Fibroblast of mammary gland (primary cell): Measurements from ENCODE around the gene RTN4.
A peak's percentile ranks its signal among the peaks of the same experiment; 100 is the strongest.

Source experiments
- DNase-seq: peaks from one replicate; pipeline ENCODE4 v3.0.0-alpha.2; 2010; ENCODE audit warnings: low read depth
- H3K4me3 ChIP-seq: 2 replicates; pipeline ENCODE4 v1.5.1; 2011; ENCODE audit warnings: low read depth, mild to moderate bottlenecking, low read length, moderate library complexity; ENCODE audit not compliant: control insufficient read depth
- TF ChIP-seq, protein P1 (sequence below): conservative IDR thresholded peaks from 2 replicates; pipeline ENCODE4 v1.5.1; 2011; ENCODE audit warnings: low read depth, low read length, inconsistent platforms; ENCODE audit not compliant: control insufficient read depth, insufficient read depth

The RTN4 gene, protein sequence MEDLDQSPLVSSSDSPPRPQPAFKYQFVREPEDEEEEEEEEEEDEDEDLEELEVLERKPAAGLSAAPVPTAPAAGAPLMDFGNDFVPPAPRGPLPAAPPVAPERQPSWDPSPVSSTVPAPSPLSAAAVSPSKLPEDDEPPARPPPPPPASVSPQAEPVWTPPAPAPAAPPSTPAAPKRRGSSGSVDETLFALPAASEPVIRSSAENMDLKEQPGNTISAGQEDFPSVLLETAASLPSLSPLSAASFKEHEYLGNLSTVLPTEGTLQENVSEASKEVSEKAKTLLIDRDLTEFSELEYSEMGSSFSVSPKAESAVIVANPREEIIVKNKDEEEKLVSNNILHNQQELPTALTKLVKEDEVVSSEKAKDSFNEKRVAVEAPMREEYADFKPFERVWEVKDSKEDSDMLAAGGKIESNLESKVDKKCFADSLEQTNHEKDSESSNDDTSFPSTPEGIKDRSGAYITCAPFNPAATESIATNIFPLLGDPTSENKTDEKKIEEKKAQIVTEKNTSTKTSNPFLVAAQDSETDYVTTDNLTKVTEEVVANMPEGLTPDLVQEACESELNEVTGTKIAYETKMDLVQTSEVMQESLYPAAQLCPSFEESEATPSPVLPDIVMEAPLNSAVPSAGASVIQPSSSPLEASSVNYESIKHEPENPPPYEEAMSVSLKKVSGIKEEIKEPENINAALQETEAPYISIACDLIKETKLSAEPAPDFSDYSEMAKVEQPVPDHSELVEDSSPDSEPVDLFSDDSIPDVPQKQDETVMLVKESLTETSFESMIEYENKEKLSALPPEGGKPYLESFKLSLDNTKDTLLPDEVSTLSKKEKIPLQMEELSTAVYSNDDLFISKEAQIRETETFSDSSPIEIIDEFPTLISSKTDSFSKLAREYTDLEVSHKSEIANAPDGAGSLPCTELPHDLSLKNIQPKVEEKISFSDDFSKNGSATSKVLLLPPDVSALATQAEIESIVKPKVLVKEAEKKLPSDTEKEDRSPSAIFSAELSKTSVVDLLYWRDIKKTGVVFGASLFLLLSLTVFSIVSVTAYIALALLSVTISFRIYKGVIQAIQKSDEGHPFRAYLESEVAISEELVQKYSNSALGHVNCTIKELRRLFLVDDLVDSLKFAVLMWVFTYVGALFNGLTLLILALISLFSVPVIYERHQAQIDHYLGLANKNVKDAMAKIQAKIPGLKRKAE

DNA sequence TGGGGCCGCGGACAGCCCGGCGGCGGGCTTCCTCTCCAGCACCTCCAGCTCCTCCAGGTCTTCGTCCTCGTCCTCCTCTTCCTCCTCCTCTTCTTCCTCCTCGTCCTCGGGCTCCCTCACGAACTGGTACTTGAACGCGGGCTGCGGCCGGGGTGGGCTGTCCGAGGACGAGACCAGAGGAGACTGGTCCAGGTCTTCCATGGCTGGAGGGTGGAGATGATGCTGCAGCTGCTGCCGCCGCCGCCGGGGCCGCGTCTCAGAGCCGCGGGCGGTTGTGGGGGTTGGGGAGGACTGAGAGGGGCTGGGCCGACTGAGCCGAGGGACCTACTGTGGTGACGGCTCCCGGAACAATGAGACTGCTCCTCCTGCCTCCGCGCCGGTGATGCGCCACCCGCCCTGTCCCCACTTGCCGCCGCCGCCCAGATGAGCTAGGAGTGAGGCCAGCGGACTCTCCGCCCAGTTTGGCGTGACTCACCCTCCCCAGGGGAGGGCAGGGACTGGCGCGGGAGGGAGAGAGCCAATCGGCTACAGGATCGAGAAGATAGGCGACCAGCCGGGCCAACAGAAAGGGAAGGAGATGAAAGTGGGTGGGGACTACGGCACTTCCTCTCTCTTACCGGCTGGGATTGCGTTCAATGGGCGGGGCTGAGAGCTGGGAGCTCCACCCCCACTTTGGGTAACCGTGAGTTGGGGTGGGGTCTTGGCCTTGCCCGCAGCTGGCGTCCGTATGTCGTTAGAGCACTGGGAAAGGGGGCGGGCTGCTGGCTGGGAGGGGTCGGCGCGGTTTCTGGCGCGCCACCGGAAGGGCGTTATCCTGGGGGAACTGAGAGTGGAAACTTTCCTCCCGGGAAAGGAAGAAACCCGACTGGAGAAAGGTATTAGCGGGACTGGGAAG is at the start of gene RTN4:
Gene RTN4 (minus strand): TSS at position 352 of the 895 bp plus-strand sequence. CDS start 151 bp downstream, at position 201.
- peak; percentile 99 for DNase-seq
- H3K4me3 ChIP-seq = peak within 1 kb of the TSS; percentile 95
- TF ChIP-seq, protein P1, sequence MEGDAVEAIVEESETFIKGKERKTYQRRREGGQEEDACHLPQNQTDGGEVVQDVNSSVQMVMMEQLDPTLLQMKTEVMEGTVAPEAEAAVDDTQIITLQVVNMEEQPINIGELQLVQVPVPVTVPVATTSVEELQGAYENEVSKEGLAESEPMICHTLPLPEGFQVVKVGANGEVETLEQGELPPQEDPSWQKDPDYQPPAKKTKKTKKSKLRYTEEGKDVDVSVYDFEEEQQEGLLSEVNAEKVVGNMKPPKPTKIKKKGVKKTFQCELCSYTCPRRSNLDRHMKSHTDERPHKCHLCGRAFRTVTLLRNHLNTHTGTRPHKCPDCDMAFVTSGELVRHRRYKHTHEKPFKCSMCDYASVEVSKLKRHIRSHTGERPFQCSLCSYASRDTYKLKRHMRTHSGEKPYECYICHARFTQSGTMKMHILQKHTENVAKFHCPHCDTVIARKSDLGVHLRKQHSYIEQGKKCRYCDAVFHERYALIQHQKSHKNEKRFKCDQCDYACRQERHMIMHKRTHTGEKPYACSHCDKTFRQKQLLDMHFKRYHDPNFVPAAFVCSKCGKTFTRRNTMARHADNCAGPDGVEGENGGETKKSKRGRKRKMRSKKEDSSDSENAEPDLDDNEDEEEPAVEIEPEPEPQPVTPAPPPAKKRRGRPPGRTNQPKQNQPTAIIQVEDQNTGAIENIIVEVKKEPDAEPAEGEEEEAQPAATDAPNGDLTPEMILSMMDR = no peak

DNA sequence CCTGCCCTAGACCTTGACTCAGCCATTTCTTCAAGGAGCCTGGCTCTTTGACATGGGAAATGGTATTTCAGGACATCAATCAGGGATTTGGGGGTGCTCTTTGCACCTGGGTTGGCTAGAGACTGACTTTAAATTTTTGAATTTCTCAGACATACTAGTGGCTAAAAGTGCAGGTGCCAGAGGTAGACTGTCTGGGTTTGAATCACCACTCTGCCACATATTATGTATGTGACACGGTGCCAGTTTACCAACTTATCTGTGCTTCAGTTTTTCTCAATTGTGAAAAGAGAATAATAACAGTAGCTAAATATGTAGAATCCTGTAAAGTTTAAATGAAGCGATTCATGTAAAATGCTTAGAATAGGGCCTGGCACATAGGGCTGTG is 49.2 kb upstream of the RTN4 start:
- TF ChIP-seq, protein P1 = no peak
- DNase-seq = no peak
- no peak overlapping the region for H3K4me3 ChIP-seq

DNA sequence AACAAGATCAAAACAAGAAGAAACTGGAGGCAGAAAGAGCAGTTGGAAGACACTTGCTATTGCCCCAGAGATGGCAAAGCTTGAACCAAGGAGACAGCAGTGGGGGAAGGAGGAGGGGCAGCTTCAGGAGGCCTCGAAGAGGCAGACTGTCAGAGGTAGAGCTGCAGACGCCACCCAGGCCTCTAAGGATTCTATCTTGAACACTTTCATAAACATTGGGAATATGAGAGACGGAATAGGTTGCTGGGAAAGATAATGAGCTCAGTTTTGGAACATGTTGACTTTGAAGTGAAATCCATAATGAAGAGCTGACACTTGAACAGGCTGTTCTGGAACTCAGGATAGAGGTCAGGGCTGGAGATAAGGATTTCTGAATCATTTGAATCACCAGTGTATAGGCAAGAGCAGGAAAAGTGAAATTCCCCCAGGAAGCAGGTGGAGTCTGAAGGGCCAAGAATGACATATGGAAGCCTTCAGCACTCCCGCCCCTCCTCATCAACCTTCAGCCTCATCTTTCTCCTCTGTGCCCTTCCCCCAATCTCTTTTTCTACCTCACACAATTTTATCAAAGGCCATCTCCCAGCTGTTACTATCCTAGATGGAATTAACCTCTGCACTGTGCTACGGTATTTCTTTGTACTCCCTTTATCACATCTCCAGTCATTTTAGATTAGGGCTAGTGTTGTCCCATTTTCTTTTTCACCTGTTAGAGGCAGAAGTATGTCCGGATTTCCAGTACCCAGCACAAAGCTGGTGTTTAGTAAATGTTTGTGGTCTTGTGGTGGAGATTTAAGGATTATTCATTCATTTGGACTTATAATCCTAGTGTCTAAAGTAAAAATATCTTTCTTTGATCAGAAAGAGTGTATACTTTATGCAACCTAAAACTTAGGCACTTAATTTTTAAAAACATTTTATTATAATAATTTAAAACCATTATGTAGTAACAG is 47.5 kb upstream of the RTN4 start:
- TF ChIP-seq, protein P1 = no peak
- no peak overlapping the region for H3K4me3 ChIP-seq
- peak; percentile 45 for DNase-seq

DNA sequence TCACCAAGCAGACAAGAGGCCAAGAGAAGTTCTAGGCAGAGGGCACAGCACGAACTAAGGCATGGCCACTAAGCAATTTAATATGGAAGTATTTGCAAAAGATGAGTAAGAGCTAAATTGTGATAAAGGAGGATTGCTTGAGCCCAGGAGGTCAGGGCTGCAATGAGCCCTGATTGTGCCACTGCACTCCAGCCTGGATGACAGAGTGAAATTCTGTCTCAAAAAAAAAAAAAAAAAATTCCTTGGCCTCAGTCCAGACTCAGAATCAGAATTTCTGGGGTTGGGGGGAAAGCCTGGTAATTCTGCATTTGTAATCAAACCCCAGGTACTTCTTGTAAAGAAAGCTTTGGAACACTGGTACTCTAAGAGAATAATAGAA is 46.8 kb upstream of the RTN4 start:
- TF ChIP-seq, protein P1 = no peak
- H3K4me3 ChIP-seq = no peak overlapping the region
- DNase-seq = no peak

DNA sequence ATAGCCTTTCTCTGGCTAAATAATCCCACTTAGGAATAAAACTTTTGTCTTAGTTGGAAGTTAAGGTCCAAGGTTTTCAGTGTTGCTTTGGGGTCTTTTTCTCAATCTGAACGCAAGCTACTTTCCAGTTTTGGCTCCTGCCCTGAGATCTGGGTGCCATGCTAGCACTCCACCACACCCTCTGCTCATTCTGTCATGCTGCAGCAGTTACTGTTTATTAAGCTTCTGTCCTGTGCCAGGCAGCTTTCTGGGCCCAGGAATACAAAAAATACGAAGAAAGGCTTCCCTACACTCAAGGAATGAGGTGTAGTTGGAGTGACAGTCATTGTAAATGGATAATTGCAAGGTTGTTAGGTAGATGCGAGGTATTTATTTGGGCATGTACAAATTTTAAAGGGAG is 46.3 kb upstream of the RTN4 start:
- DNase-seq = no peak
- TF ChIP-seq, protein P1 = no peak
- H3K4me3 ChIP-seq = no peak overlapping the region
